Measurements from ENCODE around the gene CENPN. TPM values are rescaled to one million over a fixed set of nuclear protein-coding genes. Genes with fewer than 3 reads are reported as not detected.
A peak's percentile ranks its signal among the peaks of the same experiment; 100 is the strongest.

Gene CENPN
- total RNA-seq, 1 donor from 2014 or later, result 16.4 TPM

GRCh38 chr16:81003064-81003463 is 4.0 kb upstream of the CENPN start:
- TF ChIP-seq EZH2 (IDR thresholded peaks at IDR 0.05; ENCODE audit: insufficient read depth, low read length), result no peak
- Histone ChIP-seq H3K4me2 (ENCODE audit: low read length) (no peak overlapping the region), H3K36me3 (ENCODE audit: insufficient read depth, low read length) (no peaks in the 10 kb centered on the region), H3K9ac (ENCODE audit: low read length) (no peak overlapping the region), H3K27me3 (ENCODE audit: insufficient read depth, low read length) (no peaks in the 10 kb centered on the region), H3K9me3 (ENCODE audit: insufficient read depth, low read depth, low read length) (no peaks in the 10 kb centered on the region), H3K27ac (ENCODE audit: low read depth, low read length) (no peak overlapping the region), H2AFZ (ENCODE audit: low read depth, low read length) (no peak overlapping the region), H3K79me2 (ENCODE audit: insufficient read depth, low read length) (peaks cover 91% of the 10 kb centered on the region), H4K20me1 (ENCODE audit: insufficient read depth, low read length) (peaks cover 51% of the 10 kb centered on the region), H3K4me3 (ENCODE audit: insufficient read depth, low read depth, low read length) (no peak overlapping the region), H3K4me1 (ENCODE audit: insufficient read depth, low read length) (peaks cover 19% of the 10 kb centered on the region)
- FAIRE-seq (no peak), DNase-seq (ENCODE audit: low read depth) (no peak)
- Mint-ChIP-seq H3K4me3 (ENCODE audit: unreplicated experiment) (no peak overlapping the region), H3K4me1 (ENCODE audit: low read depth, unreplicated experiment) (peaks cover 9% of the 10 kb centered on the region), H3K9me3 (ENCODE audit: unreplicated experiment) (no peaks in the 10 kb centered on the region), H3K27ac (ENCODE audit: unreplicated experiment) (no peak overlapping the region), H3K36me3 (ENCODE audit: low read depth, unreplicated experiment) (no peaks in the 10 kb centered on the region), H3K27me3 (ENCODE audit: low read depth, unreplicated experiment) (no peaks in the 10 kb centered on the region)

- Mint-ChIP-seq H3K36me3 (ENCODE audit: low read depth, unreplicated experiment) (no peaks in the 10 kb centered on the region), H3K9me3 (ENCODE audit: unreplicated experiment) (no peaks in the 10 kb centered on the region), H3K4me1 (ENCODE audit: low read depth, unreplicated experiment) (peaks cover 9% of the 10 kb centered on the region), H3K27ac (ENCODE audit: unreplicated experiment) (peak overlapping the region; percentile 63), H3K27me3 (ENCODE audit: low read depth, unreplicated experiment) (no peaks in the 10 kb centered on the region), H3K4me3 (ENCODE audit: unreplicated experiment) (peak overlapping the region; percentile 40)
- Histone ChIP-seq H3K4me1 (ENCODE audit: insufficient read depth, low read length) (peaks cover 19% of the 10 kb centered on the region), H2AFZ (ENCODE audit: low read depth, low read length) (no peak overlapping the region), H3K9me3 (ENCODE audit: insufficient read depth, low read depth, low read length) (no peaks in the 10 kb centered on the region), H3K27me3 (ENCODE audit: insufficient read depth, low read length) (no peaks in the 10 kb centered on the region), H3K36me3 (ENCODE audit: insufficient read depth, low read length) (no peaks in the 10 kb centered on the region), H4K20me1 (ENCODE audit: insufficient read depth, low read length) (peaks cover 50% of the 10 kb centered on the region), H3K9ac (ENCODE audit: low read length) (peak overlapping the region; percentile 34), H3K4me3 (ENCODE audit: insufficient read depth, low read depth, low read length) (no peak overlapping the region), H3K4me2 (ENCODE audit: low read length) (peak overlapping the region; percentile 93), H3K79me2 (ENCODE audit: insufficient read depth, low read length) (peaks cover 91% of the 10 kb centered on the region), H3K27ac (ENCODE audit: low read depth, low read length) (peak overlapping the region; percentile 6)
- DNase-seq (ENCODE audit: low read depth), result peak; percentile 26
- TF ChIP-seq EZH2 (IDR thresholded peaks at IDR 0.05; ENCODE audit: insufficient read depth, low read length) (no peak), CTCF (IDR thresholded peaks at IDR 0.05; ENCODE audit: insufficient read depth, low read depth, low read length) (no peak)
- no peak for FAIRE-seq
Observed at GRCh38 chr16:81003610-81004460, 3.2 kb upstream of the CENPN start.

GRCh38 chr16:81004646-81005353 is 2.2 kb upstream of the CENPN start:
- Histone ChIP-seq H3K4me3 (ENCODE audit: insufficient read depth, low read depth, low read length) (peak overlapping the region; percentile 17), H3K4me2 (ENCODE audit: low read length) (peak overlapping the region; percentile 93), H3K79me2 (ENCODE audit: insufficient read depth, low read length) (peaks cover 91% of the 10 kb centered on the region), H3K27me3 (ENCODE audit: insufficient read depth, low read length) (no peaks in the 10 kb centered on the region), H3K4me1 (ENCODE audit: insufficient read depth, low read length) (peaks cover 19% of the 10 kb centered on the region), H3K9ac (ENCODE audit: low read length) (peak overlapping the region; percentile 34), H2AFZ (ENCODE audit: low read depth, low read length) (no peak overlapping the region), H3K9me3 (ENCODE audit: insufficient read depth, low read depth, low read length) (no peaks in the 10 kb centered on the region), H3K27ac (ENCODE audit: low read depth, low read length) (no peak overlapping the region), H4K20me1 (ENCODE audit: insufficient read depth, low read length) (peaks cover 41% of the 10 kb centered on the region), H3K36me3 (ENCODE audit: insufficient read depth, low read length) (no peaks in the 10 kb centered on the region)
- Mint-ChIP-seq H3K4me1 (ENCODE audit: low read depth, unreplicated experiment) (peaks cover 9% of the 10 kb centered on the region), H3K36me3 (ENCODE audit: low read depth, unreplicated experiment) (no peaks in the 10 kb centered on the region), H3K27me3 (ENCODE audit: low read depth, unreplicated experiment) (no peaks in the 10 kb centered on the region), H3K9me3 (ENCODE audit: unreplicated experiment) (no peaks in the 10 kb centered on the region), H3K27ac (ENCODE audit: unreplicated experiment) (peak overlapping the region; percentile 64), H3K4me3 (ENCODE audit: unreplicated experiment) (peak overlapping the region; percentile 40)
- no peak for TF ChIP-seq EZH2 (IDR thresholded peaks at IDR 0.05; ENCODE audit: insufficient read depth, low read length)
- TF ChIP-seq CTCF (IDR thresholded peaks at IDR 0.05; ENCODE audit: insufficient read depth, low read depth, low read length), result peak; percentile 72
- FAIRE-seq, result no peak
- DNase-seq (ENCODE audit: low read depth), result no peak
